Measurements from ENCODE around the gene UBASH3A. TPM values are rescaled to one million over a fixed set of nuclear protein-coding genes. Genes with fewer than 3 reads are reported as not detected.

The UBASH3A gene
- polyA plus RNA-seq, 2 of the 4 experiments (the other 2 are of a cell fraction) = not detected

DNA sequence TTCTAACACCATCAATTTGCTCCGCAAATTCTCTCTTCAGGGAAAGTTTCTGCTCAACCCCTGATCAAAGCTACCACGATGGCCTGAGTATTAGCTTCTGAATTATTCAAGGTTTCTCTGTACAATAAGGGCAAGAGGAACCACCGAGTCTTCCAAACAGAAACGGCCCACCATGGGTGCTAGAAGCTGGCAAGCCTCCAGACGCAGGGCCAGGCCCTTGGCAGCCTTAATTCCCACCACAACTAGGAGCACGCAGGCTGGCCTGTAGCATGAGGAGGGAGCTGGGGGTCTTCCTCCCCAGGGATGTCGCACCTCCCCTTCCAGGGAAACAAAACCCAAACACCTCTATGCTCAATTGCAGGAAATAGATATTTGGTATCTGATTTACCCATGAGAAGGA is 81.3 kb downstream of the UBASH3A start:
- ChIA-PET CTCF (no interaction called here), POLR2A (no interaction called here)
- H3K4me1 ChIP-seq = no peaks in the 10 kb centered on the region
- H3K4me2 ChIP-seq = no peak overlapping the region
- DNase-seq (ENCODE audit: low read depth in 1 of 2, low spot score in 1 of 2) (no peak), FAIRE-seq (no peak), ATAC-seq (no peak)
- H3K9me3 ChIP-seq = no peaks in the 10 kb centered on the region
- H3K4me3 ChIP-seq = no peak overlapping the region
- TF ChIP-seq NFE2L2 (conservative IDR thresholded peaks at IDR 0.05; ENCODE audit: low read length) (no peak), MAFK (IDR thresholded peaks at IDR 0.05; ENCODE audit: partially characterized antibody) (no peak), HEYL (CRISPR knock-in tag; IDR thresholded peaks at IDR 0.05) (no peak), RFX5 (IDR thresholded peaks at IDR 0.05) (no peak), PHF8 (IDR thresholded peaks at IDR 0.05; ENCODE audit: borderline replicate concordance, low read depth) (no peak), NR3C1 (IDR thresholded peaks at IDR 0.05) (no peak), HOXA7 (CRISPR knock-in tag; IDR thresholded peaks at IDR 0.05) (no peak)
- TF ChIP-seq, protein P1, sequence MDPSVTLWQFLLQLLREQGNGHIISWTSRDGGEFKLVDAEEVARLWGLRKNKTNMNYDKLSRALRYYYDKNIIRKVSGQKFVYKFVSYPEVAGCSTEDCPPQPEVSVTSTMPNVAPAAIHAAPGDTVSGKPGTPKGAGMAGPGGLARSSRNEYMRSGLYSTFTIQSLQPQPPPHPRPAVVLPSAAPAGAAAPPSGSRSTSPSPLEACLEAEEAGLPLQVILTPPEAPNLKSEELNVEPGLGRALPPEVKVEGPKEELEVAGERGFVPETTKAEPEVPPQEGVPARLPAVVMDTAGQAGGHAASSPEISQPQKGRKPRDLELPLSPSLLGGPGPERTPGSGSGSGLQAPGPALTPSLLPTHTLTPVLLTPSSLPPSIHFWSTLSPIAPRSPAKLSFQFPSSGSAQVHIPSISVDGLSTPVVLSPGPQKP (IDR thresholded peaks at IDR 0.05; ENCODE audit: low read depth, low read length) = no peak
- WGBS (ENCODE audit: missing lambda C conversion rate) = 59% methylated on average over 5 of the region's 7 CpGs
- H3K27ac ChIP-seq = no peak overlapping the region

DNA sequence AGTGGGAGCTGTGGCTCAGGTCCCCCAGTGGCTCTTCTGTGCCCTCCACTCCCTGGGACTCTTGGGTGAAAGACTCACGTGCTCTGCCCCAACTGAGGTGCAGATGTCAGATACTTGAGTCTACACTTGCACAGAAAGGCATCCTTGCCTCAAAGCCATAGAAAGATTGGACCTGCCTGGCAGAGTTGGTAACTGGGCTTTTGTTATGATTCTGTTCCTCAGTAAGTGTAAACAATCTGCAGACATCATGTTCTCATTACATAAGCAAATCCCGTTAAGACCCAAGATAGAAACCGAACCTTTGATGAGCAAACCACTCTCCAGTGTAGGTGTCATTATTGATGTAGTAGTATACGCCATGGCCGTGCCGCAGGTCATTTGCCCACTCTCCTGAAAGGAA is 82.4 kb downstream of the UBASH3A start:
- WGBS (ENCODE audit: missing lambda C conversion rate) = 65% methylated on average over 6 of the region's 6 CpGs
- POLR2A ChIA-PET = no interaction called here
- no peak for DNase-seq (ENCODE audit: low read depth in 1 of 2, low spot score in 1 of 2)
- Histone ChIP-seq H3K4me1 (no peaks in the 10 kb centered on the region), H3K4me3 (no peak overlapping the region), H3K4me2 (no peak overlapping the region), H3K27ac (no peak overlapping the region), H3K9me3 (no peaks in the 10 kb centered on the region)
- no peak for ATAC-seq
- FAIRE-seq = no peak
- TF ChIP-seq ZC3H11A (IDR thresholded peaks at IDR 0.05) = no peak
- TF ChIP-seq RARB (CRISPR knock-in tag; IDR thresholded peaks at IDR 0.05) = no peak
- no peak for TF ChIP-seq BHLHE40 (IDR thresholded peaks at IDR 0.05; ENCODE audit: low read depth, low read length)
- TF ChIP-seq RFX5 (IDR thresholded peaks at IDR 0.05) = no peak
- TF ChIP-seq, protein P2, sequence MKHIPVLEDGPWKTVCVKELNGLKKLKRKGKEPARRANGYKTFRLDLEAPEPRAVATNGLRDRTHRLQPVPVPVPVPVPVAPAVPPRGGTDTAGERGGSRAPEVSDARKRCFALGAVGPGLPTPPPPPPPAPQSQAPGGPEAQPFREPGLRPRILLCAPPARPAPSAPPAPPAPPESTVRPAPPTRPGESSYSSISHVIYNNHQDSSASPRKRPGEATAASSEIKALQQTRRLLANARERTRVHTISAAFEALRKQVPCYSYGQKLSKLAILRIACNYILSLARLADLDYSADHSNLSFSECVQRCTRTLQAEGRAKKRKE (CRISPR knock-in tag; IDR thresholded peaks at IDR 0.05; ENCODE audit: low read depth) = no peak
- TF ChIP-seq, protein P3, sequence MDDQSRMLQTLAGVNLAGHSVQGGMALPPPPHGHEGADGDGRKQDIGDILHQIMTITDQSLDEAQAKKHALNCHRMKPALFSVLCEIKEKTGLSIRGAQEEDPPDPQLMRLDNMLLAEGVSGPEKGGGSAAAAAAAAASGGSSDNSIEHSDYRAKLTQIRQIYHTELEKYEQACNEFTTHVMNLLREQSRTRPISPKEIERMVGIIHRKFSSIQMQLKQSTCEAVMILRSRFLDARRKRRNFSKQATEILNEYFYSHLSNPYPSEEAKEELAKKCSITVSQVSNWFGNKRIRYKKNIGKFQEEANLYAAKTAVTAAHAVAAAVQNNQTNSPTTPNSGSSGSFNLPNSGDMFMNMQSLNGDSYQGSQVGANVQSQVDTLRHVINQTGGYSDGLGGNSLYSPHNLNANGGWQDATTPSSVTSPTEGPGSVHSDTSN (IDR thresholded peaks at IDR 0.05) = no peak
- no peak for TF ChIP-seq CHD2 (IDR thresholded peaks at IDR 0.05; ENCODE audit: low read length, partially characterized antibody)
- TF ChIP-seq, protein P4, sequence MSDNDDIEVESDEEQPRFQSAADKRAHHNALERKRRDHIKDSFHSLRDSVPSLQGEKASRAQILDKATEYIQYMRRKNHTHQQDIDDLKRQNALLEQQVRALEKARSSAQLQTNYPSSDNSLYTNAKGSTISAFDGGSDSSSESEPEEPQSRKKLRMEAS (IDR thresholded peaks at IDR 0.05) = no peak
- TF ChIP-seq FOXS1 (CRISPR knock-in tag; IDR thresholded peaks at IDR 0.05) = no peak
- TF ChIP-seq KDM1A (IDR thresholded peaks at IDR 0.05; ENCODE audit: low read depth) = no peak
- TF ChIP-seq ZSCAN20 (CRISPR knock-in tag; IDR thresholded peaks at IDR 0.05) = no peak
- TF ChIP-seq, protein P5, sequence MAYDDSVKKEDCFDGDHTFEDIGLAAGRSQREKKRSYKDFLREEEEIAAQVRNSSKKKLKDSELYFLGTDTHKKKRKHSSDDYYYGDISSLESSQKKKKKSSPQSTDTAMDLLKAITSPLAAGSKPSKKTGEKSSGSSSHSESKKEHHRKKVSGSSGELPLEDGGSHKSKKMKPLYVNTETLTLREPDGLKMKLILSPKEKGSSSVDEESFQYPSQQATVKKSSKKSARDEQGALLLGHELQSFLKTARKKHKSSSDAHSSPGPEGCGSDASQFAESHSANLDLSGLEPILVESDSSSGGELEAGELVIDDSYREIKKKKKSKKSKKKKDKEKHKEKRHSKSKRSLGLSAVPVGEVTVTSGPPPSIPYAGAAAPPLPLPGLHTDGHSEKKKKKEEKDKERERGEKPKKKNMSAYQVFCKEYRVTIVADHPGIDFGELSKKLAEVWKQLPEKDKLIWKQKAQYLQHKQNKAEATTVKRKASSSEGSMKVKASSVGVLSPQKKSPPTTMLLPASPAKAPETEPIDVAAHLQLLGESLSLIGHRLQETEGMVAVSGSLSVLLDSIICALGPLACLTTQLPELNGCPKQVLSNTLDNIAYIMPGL (CRISPR knock-in tag; IDR thresholded peaks at IDR 0.05; ENCODE audit: borderline replicate concordance) = no peak
- TF ChIP-seq ZNF302 (CRISPR knock-in tag; IDR thresholded peaks at IDR 0.05) = no peak
- TF ChIP-seq RNF2 (IDR thresholded peaks at IDR 0.05; ENCODE audit: borderline replicate concordance, low read depth) = no peak
- no peak for TF ChIP-seq NR3C1 (IDR thresholded peaks at IDR 0.05)
- CTCF ChIA-PET = no interaction called here

Data from A549 (cell line).